H9 (cell line): ENCODE results near the gene MTURN. TPM values are rescaled to one million over a fixed set of nuclear protein-coding genes. Genes with fewer than 3 reads are reported as not detected.

Experiments
- DNase-seq: peaks from one replicate; pipeline ENCODE4 v3.0.0-alpha.2; 2017
- H2AFZ ChIP-seq: one replicate; pipeline ENCODE4 v1.6.1; 2013; ENCODE audit warnings: mild to moderate bottlenecking, low read length, control low read depth, moderate library complexity
- H2AK5ac ChIP-seq: 2 replicates; pipeline ENCODE4 v1.6.1; 2013; ENCODE audit warnings: low read length, control low read depth, mixed read lengths; ENCODE audit not compliant: insufficient read length
- H2BK120ac ChIP-seq: one replicate; pipeline ENCODE4 v1.6.1; 2013; ENCODE audit warnings: low read depth, mild to moderate bottlenecking, low read length, control low read depth, inconsistent platforms; ENCODE audit not compliant: poor library complexity, severe bottlenecking
- H2BK12ac ChIP-seq: 2 replicates; pipeline ENCODE4 v1.6.1; 2013; ENCODE audit warnings: low read length, control low read depth, mixed read lengths, low read depth; ENCODE audit not compliant: insufficient read length
- H2BK15ac ChIP-seq: 2 replicates; pipeline ENCODE4 v1.6.1; 2013; ENCODE audit warnings: low read depth, low read length, control low read depth
- H2BK20ac ChIP-seq: one replicate; pipeline ENCODE4 v1.6.1; 2013; ENCODE audit warnings: low read depth, mild to moderate bottlenecking, low read length, control low read depth, inconsistent platforms; ENCODE audit not compliant: poor library complexity, severe bottlenecking
- H2BK5ac ChIP-seq: 2 replicates; pipeline ENCODE4 v1.6.1; 2013; ENCODE audit warnings: low read length, control low read depth, mixed read lengths; ENCODE audit not compliant: insufficient read length
- H3K14ac ChIP-seq: 2 replicates; pipeline ENCODE4 v1.6.1; 2013; ENCODE audit warnings: low read length, control low read depth; ENCODE audit not compliant: insufficient read depth
- H3K18ac ChIP-seq: 2 replicates; pipeline ENCODE4 v1.6.1; 2013; ENCODE audit warnings: low read depth, mild to moderate bottlenecking, mixed read lengths, low read length, control low read depth; ENCODE audit not compliant: insufficient read length
- H3K23ac ChIP-seq: 2 replicates; pipeline ENCODE4 v1.6.1; 2013; ENCODE audit warnings: low read length, control low read depth, mixed read lengths, low read depth; ENCODE audit not compliant: insufficient read length
- H3K23me2 ChIP-seq: 2 replicates; pipeline ENCODE4 v1.6.1; 2013; ENCODE audit warnings: low read depth, mild to moderate bottlenecking, mixed read lengths, low read length, control low read depth; ENCODE audit not compliant: insufficient read length, poor library complexity, severe bottlenecking
- H3K27ac ChIP-seq: 2 replicates; pipeline ENCODE4 v1.5.1; 2013; ENCODE audit warnings: low read length, control low read depth, mixed read lengths, low read depth; ENCODE audit not compliant: insufficient read length
- H3K27me3 ChIP-seq: 2 replicates; pipeline ENCODE4 v1.6.1; 2013; ENCODE audit warnings: low read length, control low read depth, inconsistent platforms; ENCODE audit not compliant: insufficient read depth
- H3K4ac ChIP-seq: 2 replicates; pipeline ENCODE4 v1.6.1; 2013; ENCODE audit warnings: low read depth, mild to moderate bottlenecking, control low read depth, inconsistent platforms, low read length, moderate library complexity
- H3K4me1 ChIP-seq: 2 replicates; pipeline ENCODE4 v1.6.1; 2013; ENCODE audit warnings: low read length, control low read depth, inconsistent platforms; ENCODE audit not compliant: insufficient read depth
- H3K4me2 ChIP-seq: 2 replicates; pipeline ENCODE4 v1.6.1; 2013; ENCODE audit warnings: low read length, control low read depth, mixed read lengths; ENCODE audit not compliant: insufficient read length, insufficient read depth
- H3K56ac ChIP-seq: 2 replicates; pipeline ENCODE4 v1.6.1; 2013; ENCODE audit warnings: low read depth, mild to moderate bottlenecking, mixed read lengths, low read length, control low read depth; ENCODE audit not compliant: insufficient read length
- H3K79me1 ChIP-seq: 2 replicates; pipeline ENCODE4 v1.6.1; 2013; ENCODE audit warnings: low read depth, mild to moderate bottlenecking, moderate library complexity, low read length, control low read depth, inconsistent platforms; ENCODE audit not compliant: insufficient read depth, poor library complexity, severe bottlenecking
- H3K79me2 ChIP-seq: 2 replicates; pipeline ENCODE4 v1.6.1; 2013; ENCODE audit warnings: low read length, control low read depth, inconsistent platforms; ENCODE audit not compliant: insufficient read depth
- H3K9ac ChIP-seq: 2 replicates; pipeline ENCODE4 v1.6.1; 2013; ENCODE audit warnings: low read length, control low read depth, mixed read lengths; ENCODE audit not compliant: insufficient read length; ENCODE audit errors: extremely low read depth
- H3K9me3 ChIP-seq: one replicate; pipeline ENCODE4 v1.6.1; 2013; ENCODE audit warnings: low read depth, low read length, inconsistent platforms; ENCODE audit not compliant: control insufficient read depth
- H3T11ph ChIP-seq: one replicate; pipeline ENCODE4 v1.6.1; 2013; ENCODE audit warnings: mild to moderate bottlenecking, low read length, control low read depth, inconsistent platforms
- H4K20me1 ChIP-seq: one replicate; pipeline ENCODE4 v1.6.1; 2013; ENCODE audit not compliant: control insufficient read depth, insufficient read length, insufficient read depth
- H4K5ac ChIP-seq: 2 replicates; pipeline ENCODE4 v1.6.1; 2013; ENCODE audit warnings: low read depth, mild to moderate bottlenecking, mixed read lengths, low read length, control low read depth; ENCODE audit not compliant: insufficient read length
- H4K8ac ChIP-seq: replicated peaks from 2 replicates; pipeline ENCODE4 v1.6.1; 2013; ENCODE audit warnings: low read length, control low read depth, mixed read lengths, low read depth; ENCODE audit not compliant: insufficient read length
- H4K91ac ChIP-seq: 2 replicates; pipeline ENCODE4 v1.6.1; 2013; ENCODE audit warnings: low read depth, mild to moderate bottlenecking, moderate library complexity, mixed read lengths, low read length, control low read depth; ENCODE audit not compliant: insufficient read length
- H3K27ac Mint-ChIP-seq, 3 experiments: 2 replicates in 2 of 3; 3 replicates in 1 of 3; pipeline ENCODE4 v1.8.0; 2020 to 2021; ENCODE audit warnings: mixed read lengths in 3 of 3, mild to moderate bottlenecking in 1 of 3, moderate library complexity in 1 of 3
- H3K27me3 Mint-ChIP-seq: 2 replicates; pipeline ENCODE4 v1.8.0; 2021; ENCODE audit warnings: low read depth, mild to moderate bottlenecking, moderate library complexity, mixed read lengths
- H3K36me3 Mint-ChIP-seq, 3 experiments: 2 replicates in 2 of 3; 3 replicates in 1 of 3; pipeline ENCODE4 v1.8.0; 2020 to 2021; ENCODE audit warnings: low read depth in 3 of 3, mixed read lengths in 3 of 3; ENCODE audit not compliant: insufficient read depth in 1 of 3
- H3K4me1 Mint-ChIP-seq, 2 experiments: 2 replicates each; pipeline ENCODE4 v1.8.0; 2020; ENCODE audit warnings: mixed read lengths in 2 of 2
- H3K4me3 Mint-ChIP-seq, 2 experiments: 2 replicates in 1 of 2; 3 replicates in 1 of 2; pipeline ENCODE4 v1.8.0; 2020 to 2021; ENCODE audit warnings: mild to moderate bottlenecking in 2 of 2, mixed read lengths in 2 of 2, moderate library complexity in 1 of 2
- H3K9me3 Mint-ChIP-seq, 2 experiments: 2 replicates in 1 of 2; 3 replicates in 1 of 2; pipeline ENCODE4 v1.8.0; 2020; ENCODE audit warnings: mild to moderate bottlenecking in 2 of 2, mixed read lengths in 2 of 2, moderate library complexity in 1 of 2
- CTCF ChIP-seq: fragments of 200-600 bp; sonication (generic); conservative IDR thresholded peaks from 3 replicates; pipeline ENCODE4 v1.8.0; 2021; ENCODE audit warnings: antibody characterized with exemption, mild to moderate bottlenecking
- WGBS: extraction: QIAGEN DNeasy Blood & Tissue Kit; methylation state at CpG from one replicate; pipeline ENCODE4 v1.1.7; 2013; ENCODE audit warnings: missing lambda C conversion rate, low lambda C conversion rate, mixed read lengths; ENCODE audit not compliant: insufficient read length; ENCODE audit errors: extremely low coverage; 5-methylcytosine and 5-hydroxymethylcytosine counted together
- total RNA-seq: library from RNA; stranded (reverse); gene quantifications from 2 replicates; pipeline ENCODE4 v1.2.1, GENCODE V29; 2021

Gene MTURN
- total RNA-seq, 1 experiment from 2014 or later = 3.4 TPM

GRCh38 chr7:30175180-30175579 is 40.4 kb downstream of the MTURN start:
- Histone ChIP-seq H4K20me1 (no peaks in the 10 kb centered on the region), H2AK5ac (no peak overlapping the region), H3K79me1 (no peaks in the 10 kb centered on the region), H3K4ac (no peak overlapping the region), H2AFZ (no peak overlapping the region), H3K27me3 (no peaks in the 10 kb centered on the region), H3K56ac (no peak overlapping the region), H3K14ac (no peak overlapping the region), H3K18ac (no peak overlapping the region), H2BK120ac (no peak overlapping the region), H3K23ac (no peak overlapping the region), H3K4me2 (no peak overlapping the region), H3K4me1 (no peaks in the 10 kb centered on the region), H3K27ac (no peak overlapping the region), H3K79me2 (no peaks in the 10 kb centered on the region), H4K91ac (no peak overlapping the region), H2BK20ac (no peak overlapping the region), H3K9me3 (no peaks in the 10 kb centered on the region), H4K8ac (no peak overlapping the region), H2BK12ac (no peak overlapping the region), H4K5ac (no peak overlapping the region), H3T11ph (no peak overlapping the region), H2BK15ac (no peak overlapping the region), H3K23me2 (no peaks in the 10 kb centered on the region), H2BK5ac (no peak overlapping the region), H3K9ac (no peak overlapping the region)
- H3K27ac Mint-ChIP-seq = no peak overlapping the region
- no peak for DNase-seq
- H3K4me1 Mint-ChIP-seq = peaks cover 12 to 18% of the 10 kb centered on the region in 2 experiments
- H3K9me3 Mint-ChIP-seq = no peaks in the 10 kb centered on the region
- no CpG with 5 or more reads among the region's 3 CpGs for WGBS
- H3K36me3 Mint-ChIP-seq = no peaks in the 10 kb centered on the region; a peak in 1 of 7 replicates
- H3K4me3 Mint-ChIP-seq = no peak overlapping the region
- TF ChIP-seq CTCF = no peak
- peaks cover 9% of the 10 kb centered on the region for H3K27me3 Mint-ChIP-seq
